Subcutaneous adipose tissue (tissue), 4 donors: ENCODE data around the gene AGBL1. TPM values are rescaled to one million over a fixed set of nuclear protein-coding genes. Genes with fewer than 3 reads are reported as not detected.

ENCODE experiments used
- total RNA-seq, 4 donors: library from RNA; depleted of rRNA; stranded (reverse); fragments of >200 nt; gene quantifications; one replicate each; pipeline ENCODE4 v1.1.0, GENCODE V29; 2016
- TF ChIP-seq, protein P1 (sequence below): fragments of 450-650 bp; IDR thresholded peaks from one replicate; pipeline ENCODE4 v1.5.1; 2016; ENCODE audit warnings: low read depth, mild to moderate bottlenecking, control low read depth, antibody characterized with exemption, moderate library complexity

The AGBL1 gene
- total RNA-seq, 4 donors from 2014 or later, result not detected

DNA sequence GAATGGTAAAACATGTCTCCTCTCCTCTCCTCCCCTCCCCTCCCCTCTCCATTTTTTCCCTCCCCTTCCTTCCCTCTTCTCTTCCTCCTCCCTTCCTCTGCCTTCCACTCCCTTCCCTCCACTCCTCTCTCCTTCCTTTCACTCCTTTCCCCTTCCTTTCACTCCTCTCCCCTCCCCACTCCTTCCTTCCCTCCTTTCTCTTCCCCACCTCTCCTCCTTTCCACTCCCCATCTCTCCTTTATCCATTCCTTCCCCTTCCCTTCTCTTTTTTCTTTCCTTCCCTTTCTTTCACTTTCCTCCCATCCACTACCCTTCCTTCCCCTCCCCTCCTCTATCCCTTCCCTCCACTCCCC, 621.9 kb downstream of the AGBL1 start:
- TF ChIP-seq, protein P1, sequence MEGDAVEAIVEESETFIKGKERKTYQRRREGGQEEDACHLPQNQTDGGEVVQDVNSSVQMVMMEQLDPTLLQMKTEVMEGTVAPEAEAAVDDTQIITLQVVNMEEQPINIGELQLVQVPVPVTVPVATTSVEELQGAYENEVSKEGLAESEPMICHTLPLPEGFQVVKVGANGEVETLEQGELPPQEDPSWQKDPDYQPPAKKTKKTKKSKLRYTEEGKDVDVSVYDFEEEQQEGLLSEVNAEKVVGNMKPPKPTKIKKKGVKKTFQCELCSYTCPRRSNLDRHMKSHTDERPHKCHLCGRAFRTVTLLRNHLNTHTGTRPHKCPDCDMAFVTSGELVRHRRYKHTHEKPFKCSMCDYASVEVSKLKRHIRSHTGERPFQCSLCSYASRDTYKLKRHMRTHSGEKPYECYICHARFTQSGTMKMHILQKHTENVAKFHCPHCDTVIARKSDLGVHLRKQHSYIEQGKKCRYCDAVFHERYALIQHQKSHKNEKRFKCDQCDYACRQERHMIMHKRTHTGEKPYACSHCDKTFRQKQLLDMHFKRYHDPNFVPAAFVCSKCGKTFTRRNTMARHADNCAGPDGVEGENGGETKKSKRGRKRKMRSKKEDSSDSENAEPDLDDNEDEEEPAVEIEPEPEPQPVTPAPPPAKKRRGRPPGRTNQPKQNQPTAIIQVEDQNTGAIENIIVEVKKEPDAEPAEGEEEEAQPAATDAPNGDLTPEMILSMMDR, result no peak

DNA sequence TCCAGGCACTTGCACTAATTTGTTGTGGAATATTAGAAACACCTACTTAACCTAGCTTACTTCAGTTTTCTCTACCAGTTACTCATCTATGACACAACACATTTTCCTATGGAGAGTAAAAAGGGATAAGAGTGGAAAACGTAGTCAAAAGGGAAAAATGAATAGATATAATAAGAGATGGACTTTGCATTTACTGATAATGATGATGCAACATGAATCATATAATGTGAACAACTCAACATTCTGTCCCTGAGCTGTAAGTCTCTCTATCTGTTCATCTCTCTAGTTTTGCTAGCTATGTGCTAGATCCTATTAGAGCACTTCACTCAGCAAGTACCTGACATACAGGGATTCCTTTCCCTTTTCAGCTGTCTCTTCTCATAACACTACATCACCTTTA, 627.1 kb downstream of the AGBL1 start:
- TF ChIP-seq, protein P1, result no peak

DNA sequence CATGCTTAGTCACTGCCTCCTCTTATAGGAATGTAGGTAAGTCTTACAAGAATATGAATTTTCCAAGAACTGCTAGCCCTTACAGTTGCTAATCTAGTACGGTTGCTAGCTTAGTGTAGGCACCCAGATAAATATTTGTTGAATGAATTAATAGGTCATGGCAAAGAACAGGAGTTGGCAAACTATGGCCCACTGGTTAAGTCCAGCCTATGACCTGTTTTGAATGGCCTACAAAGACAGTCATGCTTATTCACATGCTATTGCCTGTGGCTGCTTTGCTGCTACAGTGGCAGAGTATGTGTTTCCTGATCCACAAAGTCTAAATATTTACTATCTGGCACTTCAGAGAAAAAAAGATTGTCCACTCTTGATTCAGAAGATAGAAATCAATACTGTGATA, 631.8 kb downstream of the AGBL1 start:
- TF ChIP-seq, protein P1, result no peak

DNA sequence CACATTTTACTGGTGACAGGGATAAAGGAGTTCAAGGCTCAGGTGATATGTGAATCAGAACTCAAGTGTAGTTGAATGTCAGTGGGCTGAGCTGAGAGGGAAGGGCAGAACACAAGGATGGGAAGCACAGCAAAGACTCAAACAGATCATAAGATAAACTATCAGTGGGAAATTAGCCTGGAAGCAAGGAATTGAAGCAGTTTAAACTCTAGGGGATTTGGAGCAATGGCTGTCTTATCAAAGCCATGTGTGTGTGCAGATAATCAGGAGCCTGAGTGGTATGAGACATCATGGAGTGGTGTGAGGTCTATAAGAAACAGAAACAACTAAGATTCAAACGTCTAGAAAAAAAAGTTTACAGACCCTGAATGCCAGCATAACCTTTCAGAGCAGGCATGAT, 634.6 kb downstream of the AGBL1 start:
- TF ChIP-seq, protein P1, result no peak

DNA sequence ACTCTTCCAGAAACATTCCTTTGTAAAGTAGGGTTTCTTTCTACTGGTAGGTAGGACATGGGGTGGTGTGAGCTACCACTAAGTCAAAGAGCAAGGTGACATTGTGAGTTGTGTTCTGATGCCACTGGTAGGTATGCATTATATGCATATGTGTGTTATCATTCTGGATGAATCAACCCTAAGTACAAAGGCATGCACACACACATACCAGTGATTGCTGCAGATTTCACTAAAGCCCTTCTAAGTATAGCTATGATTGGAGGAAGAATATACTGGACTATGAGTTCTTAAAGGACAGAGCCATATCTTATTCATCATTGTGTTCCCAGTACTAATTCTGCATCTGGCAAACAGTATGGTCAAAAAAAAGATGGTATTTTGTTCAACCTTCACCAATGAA, 646.0 kb downstream of the AGBL1 start:
- TF ChIP-seq, protein P1, result no peak

DNA sequence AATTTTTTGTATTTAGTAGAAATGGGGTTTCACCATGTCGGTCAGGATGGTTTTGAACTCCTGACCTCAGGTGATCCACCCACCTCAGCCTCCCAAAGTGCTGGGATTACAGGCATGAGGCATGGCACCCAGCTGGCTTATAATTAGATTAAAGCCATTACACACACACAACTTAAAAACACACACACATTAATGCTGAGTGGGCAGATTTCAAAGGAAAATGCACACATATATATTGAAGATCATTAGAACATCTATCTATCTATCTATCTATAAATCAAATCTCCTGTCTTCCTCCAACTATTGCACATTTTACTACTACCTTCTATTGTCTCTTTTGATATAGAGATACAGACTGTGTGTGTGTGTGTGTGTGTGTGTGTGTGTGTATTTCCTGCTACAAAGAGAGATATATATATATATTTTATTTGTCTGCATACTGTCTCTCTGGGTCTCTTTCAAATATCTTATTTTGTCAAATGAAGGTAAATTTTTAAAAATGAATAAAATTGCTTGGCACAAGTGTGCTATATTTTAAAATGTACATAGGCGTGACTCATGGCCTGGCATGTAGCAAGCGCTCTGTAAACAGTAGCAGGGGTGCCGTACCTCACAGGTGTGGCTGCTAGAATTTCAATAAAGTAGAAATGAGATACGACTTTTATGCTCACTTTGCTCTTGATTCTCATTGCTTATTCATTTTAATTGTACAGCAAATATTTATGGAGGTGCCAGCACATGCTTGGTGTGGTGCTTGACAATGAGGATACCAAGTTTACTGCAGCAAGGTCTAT, 655.8 kb downstream of the AGBL1 start:
- TF ChIP-seq, protein P1, result no peak

DNA sequence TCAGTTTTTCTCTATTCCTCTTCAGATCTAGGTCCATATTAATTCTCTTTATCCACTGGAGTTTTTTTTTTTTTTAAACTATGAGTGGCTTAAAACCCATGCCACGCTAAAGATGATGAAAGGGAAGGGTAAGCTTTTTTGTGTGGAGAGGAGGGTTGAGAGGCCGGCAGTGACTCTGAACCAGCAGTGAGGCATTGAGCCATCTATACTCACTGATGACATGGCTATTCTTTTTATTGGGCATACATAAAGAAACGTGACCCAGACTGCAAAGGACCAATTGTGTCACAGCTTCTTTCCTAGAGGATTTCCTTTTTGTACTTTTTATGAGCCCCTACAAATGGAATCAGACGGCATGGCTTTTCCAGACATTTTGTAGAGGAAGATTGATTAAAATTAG, 662.2 kb downstream of the AGBL1 start:
- TF ChIP-seq, protein P1, result no peak
